T follicular helper cell (primary cell): ENCODE measurements around the gene ATP2B2.

Experiments
- DNase-seq: peaks from one replicate; pipeline ENCODE4 v3.0.0-alpha.2; 2020; ENCODE audit warnings: low read depth

The ATP2B2 gene

GRCh38 chr3:10469441-10470119 is 35.8 kb downstream of the ATP2B2 start:
- no peak for DNase-seq

GRCh38 chr3:10468613-10469354 is 36.6 kb downstream of the ATP2B2 start:
- DNase-seq, result no peak

GRCh38 chr3:10467904-10468612 is 37.3 kb downstream of the ATP2B2 start:
- no peak for DNase-seq

GRCh38 chr3:10467204-10467603 is 38.2 kb downstream of the ATP2B2 start:
- DNase-seq, result no peak

GRCh38 chr3:10466186-10466585 is 39.2 kb downstream of the ATP2B2 start:
- no peak for DNase-seq

GRCh38 chr3:10465161-10465560 is 40.2 kb downstream of the ATP2B2 start:
- no peak for DNase-seq

GRCh38 chr3:10463533-10464434 is 41.6 kb downstream of the ATP2B2 start:
- no peak for DNase-seq

GRCh38 chr3:10462641-10463532 is 42.5 kb downstream of the ATP2B2 start:
- DNase-seq, result no peak

- DNase-seq, result no peak
Measured at GRCh38 chr3:10460951-10461545, 44.3 kb downstream of the ATP2B2 start.

- DNase-seq, result peak; percentile 41
Measured at GRCh38 chr3:10459954-10460754, 45.2 kb downstream of the ATP2B2 start.

GRCh38 chr3:10457560-10457959 is 47.8 kb downstream of the ATP2B2 start:
- DNase-seq, result no peak

- no peak for DNase-seq
Measured at GRCh38 chr3:10456981-10457380, 48.4 kb downstream of the ATP2B2 start.

- no peak for DNase-seq
Measured at GRCh38 chr3:10455545-10455914, 49.9 kb downstream of the ATP2B2 start.

GRCh38 chr3:10454907-10455544 is 50.4 kb downstream of the ATP2B2 start:
- DNase-seq, result no peak

- no peak for DNase-seq
Measured at GRCh38 chr3:10453431-10454163, 51.8 kb downstream of the ATP2B2 start.

- no peak for DNase-seq
Measured at GRCh38 chr3:10450494-10451440, 54.6 kb downstream of the ATP2B2 start.

GRCh38 chr3:10449436-10449835 is 56.0 kb downstream of the ATP2B2 start:
- DNase-seq, result no peak
